Measurements from ENCODE around the gene SLC2A6.
A peak's percentile ranks its signal among the peaks of the same experiment; 100 is the strongest.

Gene SLC2A6

GRCh38 chr9:133478851-133479711, at the start of gene SLC2A6:
SLC2A6 (minus strand) TSS chr9:133479099; CDS start chr9:133479059, 40 bp downstream.
- H3K4me1 ChIP-seq = peaks cover 55% of the 10 kb centered on the region
- peak within 1 kb of the TSS; percentile 77 for H3K27ac ChIP-seq
- H3K36me3 ChIP-seq = peaks cover 25% of the 10 kb centered on the region
- peak within 1 kb of the TSS; percentile 77 for H3K9ac ChIP-seq
- H3K4me3 ChIP-seq = peak within 1 kb of the TSS; percentile 74
- no peaks in the 10 kb centered on the region for H3K9me3 ChIP-seq
- peaks cover 26% of the 10 kb centered on the region for H4K20me1 ChIP-seq
- no peaks in the 10 kb centered on the region for H3K27me3 ChIP-seq
- no peak for TF ChIP-seq Cebpa-rat (IDR thresholded peaks at IDR 0.05)
- peak within 1 kb of the TSS; percentile 99 for H3K4me2 ChIP-seq

GRCh38 chr9:133528001-133528875, 49.3 kb upstream of the SLC2A6 start:
- H3K4me2 ChIP-seq = peak overlapping the region; percentile 98
- no peak for TF ChIP-seq Cebpa-rat (IDR thresholded peaks at IDR 0.05)
- H3K27ac ChIP-seq = no peak overlapping the region
- H3K9ac ChIP-seq = no peak overlapping the region
- no peaks in the 10 kb centered on the region for H3K27me3 ChIP-seq
- H3K4me3 ChIP-seq = no peak overlapping the region
- peaks cover 76% of the 10 kb centered on the region for H3K4me1 ChIP-seq
- H3K36me3 ChIP-seq = no peaks in the 10 kb centered on the region
- H4K20me1 ChIP-seq = peaks cover 9% of the 10 kb centered on the region
- H3K9me3 ChIP-seq = no peaks in the 10 kb centered on the region

- Histone ChIP-seq H3K4me2 (peak overlapping the region; percentile 98), H3K9ac (no peak overlapping the region; the same call in 1 of the 2 replicates)
These were observed 48.6 kb upstream of the SLC2A6 start for GRCh38 chr9:133527444-133527920.

GRCh38 chr9:133526721-133527321, 47.9 kb upstream of the SLC2A6 start:
- H3K27me3 ChIP-seq = no peaks in the 10 kb centered on the region
- H3K27ac ChIP-seq = no peak overlapping the region
- H3K9ac ChIP-seq = no peak overlapping the region; the same call in 1 of the 2 replicates
- H3K9me3 ChIP-seq = no peaks in the 10 kb centered on the region
- no peak overlapping the region for H3K4me3 ChIP-seq
- H3K36me3 ChIP-seq = no peaks in the 10 kb centered on the region
- peaks cover 75% of the 10 kb centered on the region for H3K4me1 ChIP-seq
- H4K20me1 ChIP-seq = peaks cover 9% of the 10 kb centered on the region
- H3K4me2 ChIP-seq = peak overlapping the region; percentile 98
- TF ChIP-seq Cebpa-rat (IDR thresholded peaks at IDR 0.05) = no peak

More at GRCh38 chr9:133527444-133527920, 48.6 kb upstream of the SLC2A6 start:
- H4K20me1 ChIP-seq = peaks cover 9% of the 10 kb centered on the region
- no peaks in the 10 kb centered on the region for H3K36me3 ChIP-seq
- no peak for TF ChIP-seq Cebpa-rat (IDR thresholded peaks at IDR 0.05)
- peaks cover 75% of the 10 kb centered on the region for H3K4me1 ChIP-seq
- H3K4me3 ChIP-seq = no peak overlapping the region
- no peak overlapping the region for H3K27ac ChIP-seq
- no peaks in the 10 kb centered on the region for H3K27me3 ChIP-seq
- H3K9me3 ChIP-seq = no peaks in the 10 kb centered on the region

GRCh38 chr9:133525677-133526076, 46.8 kb upstream of the SLC2A6 start:
- peaks cover 69% of the 10 kb centered on the region for H3K4me1 ChIP-seq
- no peak overlapping the region for H3K4me3 ChIP-seq
- H3K9me3 ChIP-seq = no peaks in the 10 kb centered on the region
- H3K36me3 ChIP-seq = no peaks in the 10 kb centered on the region
- H3K9ac ChIP-seq = no peak overlapping the region
- peaks cover 9% of the 10 kb centered on the region for H4K20me1 ChIP-seq
- H3K27ac ChIP-seq = no peak overlapping the region
- TF ChIP-seq Cebpa-rat (IDR thresholded peaks at IDR 0.05) = no peak
- H3K4me2 ChIP-seq = no peak overlapping the region
- no peaks in the 10 kb centered on the region for H3K27me3 ChIP-seq

GRCh38 chr9:133524679-133525228, 45.9 kb upstream of the SLC2A6 start, which contains the start of gene MYMK:
MYMK (minus strand) TSS chr9:133524959; CDS start chr9:133524844, 115 bp downstream.
- Histone ChIP-seq H3K27me3 (no peaks in the 10 kb centered on the region), H3K36me3 (no peaks in the 10 kb centered on the region), H3K27ac (peak within 1 kb of the TSS; percentile 1; the same call in 1 of the 2 replicates), H3K4me2 (no peak within 1 kb of the TSS), H3K9ac (no peak within 1 kb of the TSS), H3K9me3 (no peaks in the 10 kb centered on the region), H4K20me1 (peaks cover 9% of the 10 kb centered on the region), H3K4me1 (peaks cover 65% of the 10 kb centered on the region), H3K4me3 (no peak within 1 kb of the TSS)
- TF ChIP-seq Cebpa-rat (IDR thresholded peaks at IDR 0.05) = no peak

- H3K4me1 ChIP-seq = peaks cover 59% of the 10 kb centered on the region
- H3K4me3 ChIP-seq = no peak overlapping the region
- H3K27me3 ChIP-seq = no peaks in the 10 kb centered on the region
- H4K20me1 ChIP-seq = peaks cover 7% of the 10 kb centered on the region
- H3K27ac ChIP-seq = peak overlapping the region; percentile 1; the same call in 1 of the 2 replicates
- no peak overlapping the region for H3K9ac ChIP-seq
- H3K36me3 ChIP-seq = no peaks in the 10 kb centered on the region
- no peak overlapping the region for H3K4me2 ChIP-seq
- no peak for TF ChIP-seq Cebpa-rat (IDR thresholded peaks at IDR 0.05)
- H3K9me3 ChIP-seq = no peaks in the 10 kb centered on the region
These were observed 45.2 kb upstream of the SLC2A6 start for GRCh38 chr9:133524146-133524545.

- TF ChIP-seq Cebpa-rat (IDR thresholded peaks at IDR 0.05) = no peak
- Histone ChIP-seq H3K9ac (0 out of 2 replicates have a peak overlapping the region, but pooled peaks have one; percentile 24), H3K27me3 (no peaks in the 10 kb centered on the region), H3K4me1 (peaks cover 49% of the 10 kb centered on the region), H3K9me3 (no peaks in the 10 kb centered on the region), H3K4me2 (peak overlapping the region; percentile 57), H3K36me3 (no peaks in the 10 kb centered on the region), H3K4me3 (no peak overlapping the region), H3K27ac (no peak overlapping the region), H4K20me1 (no peaks in the 10 kb centered on the region)
These were observed 44.2 kb upstream of the SLC2A6 start for GRCh38 chr9:133523106-133523505.
